ENCODE data around the gene TCEAL3. TPM values are rescaled to one million over a fixed set of nuclear protein-coding genes. Genes with fewer than 3 reads are reported as not detected.

The TCEAL3 gene
- polyA plus RNA-seq, 1 of the 3 experiments (the other 2 are of a cell fraction): 26.7 TPM

DNA sequence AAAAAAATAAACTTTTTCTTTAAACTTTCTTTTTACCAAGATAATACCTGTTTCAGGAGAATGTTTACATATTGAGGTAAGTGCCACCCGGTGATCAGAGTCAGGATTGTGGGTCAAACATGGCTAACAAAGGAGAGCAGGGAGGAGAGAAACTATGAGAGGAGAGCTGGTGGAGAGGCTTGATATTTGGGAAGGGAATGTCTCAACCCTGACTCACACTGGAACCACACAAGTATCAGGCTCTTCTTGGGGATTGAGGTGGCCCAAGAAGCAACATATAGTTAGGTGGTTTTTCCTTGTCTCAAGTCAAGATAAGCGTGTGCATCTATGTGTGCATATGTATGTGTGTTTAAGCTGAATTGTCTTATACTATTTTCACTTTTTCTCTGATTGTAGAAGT is 27.7 kb downstream of the TCEAL3 start:
- no peaks in the 10 kb centered on the region; the same call in 1 of the 2 replicates for H3K79me2 ChIP-seq (ENCODE audit: insufficient read depth)
- H3K9me2 ChIP-seq: no peaks in the 10 kb centered on the region
- no peak for DNase-seq
- peaks cover 0 to 4% of the 10 kb centered on the region in 2 experiments; a peak in 3 of 4 replicates for H3K4me1 ChIP-seq (ENCODE audit: control insufficient read depth in 1 of 2, insufficient read depth in 2 of 2, low read depth in 1 of 2, low read length in 1 of 2)
- no peak overlapping the region for H3K27ac ChIP-seq (ENCODE audit: low read depth in 2 of 2, low read length in 1 of 2)
- H4K20me1 ChIP-seq (ENCODE audit: insufficient read depth): no peaks in the 10 kb centered on the region
- no peak overlapping the region for H3K4me2 ChIP-seq
- H3K4me3 ChIP-seq (ENCODE audit: low read depth in 2 of 2, low read length in 1 of 2): no peak overlapping the region
- no peak overlapping the region for H3K9ac ChIP-seq
- H3F3A ChIP-seq (replicated peaks; ENCODE audit: insufficient read depth): peaks cover 4% of the 10 kb centered on the region
- CTCF ChIA-PET: no interaction called here
- no peaks in the 10 kb centered on the region for H3K9me3 ChIP-seq
- H3K36me3 ChIP-seq (replicated peaks in 1 of 2; ENCODE audit: control insufficient read depth in 1 of 2, insufficient read depth in 2 of 2, low read length in 1 of 2): no peaks in the 10 kb centered on the region
- H3K27me3 ChIP-seq (ENCODE audit: insufficient read depth): no peaks in the 10 kb centered on the region; the same call in 1 of the 2 replicates
- POLR2A ChIA-PET: no interaction called here
- 0 out of 2 replicates have a peak overlapping the region, but pooled peaks have one; percentile 41 for H2AFZ ChIP-seq (ENCODE audit: low read depth)
- WGBS (ENCODE audit: low lambda C conversion rate): 40% methylated on average over 2 of the region's 2 CpGs
- TF ChIP-seq, protein P1, sequence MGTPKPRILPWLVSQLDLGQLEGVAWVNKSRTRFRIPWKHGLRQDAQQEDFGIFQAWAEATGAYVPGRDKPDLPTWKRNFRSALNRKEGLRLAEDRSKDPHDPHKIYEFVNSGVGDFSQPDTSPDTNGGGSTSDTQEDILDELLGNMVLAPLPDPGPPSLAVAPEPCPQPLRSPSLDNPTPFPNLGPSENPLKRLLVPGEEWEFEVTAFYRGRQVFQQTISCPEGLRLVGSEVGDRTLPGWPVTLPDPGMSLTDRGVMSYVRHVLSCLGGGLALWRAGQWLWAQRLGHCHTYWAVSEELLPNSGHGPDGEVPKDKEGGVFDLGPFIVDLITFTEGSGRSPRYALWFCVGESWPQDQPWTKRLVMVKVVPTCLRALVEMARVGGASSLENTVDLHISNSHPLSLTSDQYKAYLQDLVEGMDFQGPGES (IDR thresholded peaks at IDR 0.05; ENCODE audit: low read depth, low read length): no peak
- TF ChIP-seq RCOR1 (IDR thresholded peaks at IDR 0.05; ENCODE audit: low read length) (no peak), RAD21 (IDR thresholded peaks at IDR 0.05; ENCODE audit: low read length) (no peak), RFX5 (IDR thresholded peaks at IDR 0.05; ENCODE audit: low read length) (no peak), NRF1 (IDR thresholded peaks at IDR 0.05; ENCODE audit: low read depth, low read length) (no peak), TCF12 (IDR thresholded peaks at IDR 0.05) (no peak), JUND (IDR thresholded peaks at IDR 0.05) (no peak), GABPA (IDR thresholded peaks at IDR 0.05; ENCODE audit: low read depth) (no peak), SMC3 (IDR thresholded peaks at IDR 0.05; ENCODE audit: low read depth, low read length) (no peak), MXI1 (IDR thresholded peaks at IDR 0.05; ENCODE audit: low read depth, low read length) (no peak), FOXJ3 (CRISPR knock-in tag; IDR thresholded peaks at IDR 0.05) (no peak), MEF2A (IDR thresholded peaks at IDR 0.05; ENCODE audit: borderline replicate concordance, low read depth) (no peak), EZH2phosphoT487 (IDR thresholded peaks at IDR 0.05; ENCODE audit: borderline replicate concordance, low read depth) (no peak)
- TF ChIP-seq, protein P2, sequence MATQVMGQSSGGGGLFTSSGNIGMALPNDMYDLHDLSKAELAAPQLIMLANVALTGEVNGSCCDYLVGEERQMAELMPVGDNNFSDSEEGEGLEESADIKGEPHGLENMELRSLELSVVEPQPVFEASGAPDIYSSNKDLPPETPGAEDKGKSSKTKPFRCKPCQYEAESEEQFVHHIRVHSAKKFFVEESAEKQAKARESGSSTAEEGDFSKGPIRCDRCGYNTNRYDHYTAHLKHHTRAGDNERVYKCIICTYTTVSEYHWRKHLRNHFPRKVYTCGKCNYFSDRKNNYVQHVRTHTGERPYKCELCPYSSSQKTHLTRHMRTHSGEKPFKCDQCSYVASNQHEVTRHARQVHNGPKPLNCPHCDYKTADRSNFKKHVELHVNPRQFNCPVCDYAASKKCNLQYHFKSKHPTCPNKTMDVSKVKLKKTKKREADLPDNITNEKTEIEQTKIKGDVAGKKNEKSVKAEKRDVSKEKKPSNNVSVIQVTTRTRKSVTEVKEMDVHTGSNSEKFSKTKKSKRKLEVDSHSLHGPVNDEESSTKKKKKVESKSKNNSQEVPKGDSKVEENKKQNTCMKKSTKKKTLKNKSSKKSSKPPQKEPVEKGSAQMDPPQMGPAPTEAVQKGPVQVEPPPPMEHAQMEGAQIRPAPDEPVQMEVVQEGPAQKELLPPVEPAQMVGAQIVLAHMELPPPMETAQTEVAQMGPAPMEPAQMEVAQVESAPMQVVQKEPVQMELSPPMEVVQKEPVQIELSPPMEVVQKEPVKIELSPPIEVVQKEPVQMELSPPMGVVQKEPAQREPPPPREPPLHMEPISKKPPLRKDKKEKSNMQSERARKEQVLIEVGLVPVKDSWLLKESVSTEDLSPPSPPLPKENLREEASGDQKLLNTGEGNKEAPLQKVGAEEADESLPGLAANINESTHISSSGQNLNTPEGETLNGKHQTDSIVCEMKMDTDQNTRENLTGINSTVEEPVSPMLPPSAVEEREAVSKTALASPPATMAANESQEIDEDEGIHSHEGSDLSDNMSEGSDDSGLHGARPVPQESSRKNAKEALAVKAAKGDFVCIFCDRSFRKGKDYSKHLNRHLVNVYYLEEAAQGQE (IDR thresholded peaks at IDR 0.05; ENCODE audit: low read depth, low read length): no peak
- TF ChIP-seq, protein P3, sequence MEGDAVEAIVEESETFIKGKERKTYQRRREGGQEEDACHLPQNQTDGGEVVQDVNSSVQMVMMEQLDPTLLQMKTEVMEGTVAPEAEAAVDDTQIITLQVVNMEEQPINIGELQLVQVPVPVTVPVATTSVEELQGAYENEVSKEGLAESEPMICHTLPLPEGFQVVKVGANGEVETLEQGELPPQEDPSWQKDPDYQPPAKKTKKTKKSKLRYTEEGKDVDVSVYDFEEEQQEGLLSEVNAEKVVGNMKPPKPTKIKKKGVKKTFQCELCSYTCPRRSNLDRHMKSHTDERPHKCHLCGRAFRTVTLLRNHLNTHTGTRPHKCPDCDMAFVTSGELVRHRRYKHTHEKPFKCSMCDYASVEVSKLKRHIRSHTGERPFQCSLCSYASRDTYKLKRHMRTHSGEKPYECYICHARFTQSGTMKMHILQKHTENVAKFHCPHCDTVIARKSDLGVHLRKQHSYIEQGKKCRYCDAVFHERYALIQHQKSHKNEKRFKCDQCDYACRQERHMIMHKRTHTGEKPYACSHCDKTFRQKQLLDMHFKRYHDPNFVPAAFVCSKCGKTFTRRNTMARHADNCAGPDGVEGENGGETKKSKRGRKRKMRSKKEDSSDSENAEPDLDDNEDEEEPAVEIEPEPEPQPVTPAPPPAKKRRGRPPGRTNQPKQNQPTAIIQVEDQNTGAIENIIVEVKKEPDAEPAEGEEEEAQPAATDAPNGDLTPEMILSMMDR (IDR thresholded peaks at IDR 0.05): no peak
